22Rv1 (cell line): ENCODE data around the gene EPHA8.

ENCODE experiments used
- ZFX ChIP-seq: fragments of 450-650 bp; IDR thresholded peaks from 2 replicates; pipeline ENCODE4 v1.6.1; 2017; ENCODE audit warnings: antibody characterized with exemption, borderline replicate concordance
- TF ChIP-seq, protein P1 (sequence below): fragments of 450-650 bp; IDR thresholded peaks from 2 replicates; pipeline ENCODE4 v1.5.1; 2017; ENCODE audit warnings: mild to moderate bottlenecking

DNA sequence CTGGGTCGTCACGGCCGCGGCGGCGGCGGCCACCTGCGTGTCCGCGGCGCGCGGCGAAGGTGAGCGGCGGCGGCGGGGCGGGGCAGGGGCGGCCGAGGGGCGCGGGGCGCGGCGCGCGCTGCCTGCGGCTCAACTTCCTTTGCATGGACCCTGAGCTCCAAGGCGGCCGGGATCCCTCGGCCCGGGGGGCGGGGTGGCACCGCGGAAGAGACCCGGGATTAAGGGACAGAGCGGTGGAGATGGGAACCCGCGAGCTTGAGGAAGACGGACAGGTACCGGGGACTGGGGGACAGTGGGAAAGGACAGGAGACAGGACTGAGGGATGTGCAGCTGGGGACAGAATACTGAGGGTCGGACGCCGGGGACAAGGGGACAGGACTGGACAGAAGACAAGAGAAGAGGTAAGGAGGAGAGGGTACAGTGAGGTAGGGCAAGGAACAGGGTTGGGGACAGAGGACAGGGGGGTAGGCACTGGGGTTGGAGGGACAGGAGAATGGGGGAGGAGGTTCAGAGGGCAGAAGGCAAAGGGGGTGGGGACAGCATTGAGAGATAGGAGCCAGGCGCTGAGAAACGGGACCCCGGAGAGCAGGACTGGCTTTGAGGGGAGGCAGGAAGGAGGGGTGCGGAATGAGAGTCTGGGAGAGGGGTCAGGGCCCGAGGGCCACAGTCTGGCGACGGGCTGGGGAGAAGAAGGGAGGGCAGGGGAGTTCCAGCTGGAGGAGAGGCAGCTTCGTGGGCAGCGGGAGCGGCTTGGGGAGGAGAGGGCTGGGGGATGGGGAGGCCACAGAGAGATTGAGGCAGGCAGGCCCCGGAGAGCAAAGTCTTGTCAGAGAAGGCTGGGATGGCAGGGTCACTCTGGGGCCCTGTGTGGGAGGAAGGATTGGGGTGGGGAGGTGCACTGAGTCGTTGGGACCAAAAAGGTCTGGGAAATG lies 648 bp downstream of the EPHA8 start:
- TF ChIP-seq, protein P1, sequence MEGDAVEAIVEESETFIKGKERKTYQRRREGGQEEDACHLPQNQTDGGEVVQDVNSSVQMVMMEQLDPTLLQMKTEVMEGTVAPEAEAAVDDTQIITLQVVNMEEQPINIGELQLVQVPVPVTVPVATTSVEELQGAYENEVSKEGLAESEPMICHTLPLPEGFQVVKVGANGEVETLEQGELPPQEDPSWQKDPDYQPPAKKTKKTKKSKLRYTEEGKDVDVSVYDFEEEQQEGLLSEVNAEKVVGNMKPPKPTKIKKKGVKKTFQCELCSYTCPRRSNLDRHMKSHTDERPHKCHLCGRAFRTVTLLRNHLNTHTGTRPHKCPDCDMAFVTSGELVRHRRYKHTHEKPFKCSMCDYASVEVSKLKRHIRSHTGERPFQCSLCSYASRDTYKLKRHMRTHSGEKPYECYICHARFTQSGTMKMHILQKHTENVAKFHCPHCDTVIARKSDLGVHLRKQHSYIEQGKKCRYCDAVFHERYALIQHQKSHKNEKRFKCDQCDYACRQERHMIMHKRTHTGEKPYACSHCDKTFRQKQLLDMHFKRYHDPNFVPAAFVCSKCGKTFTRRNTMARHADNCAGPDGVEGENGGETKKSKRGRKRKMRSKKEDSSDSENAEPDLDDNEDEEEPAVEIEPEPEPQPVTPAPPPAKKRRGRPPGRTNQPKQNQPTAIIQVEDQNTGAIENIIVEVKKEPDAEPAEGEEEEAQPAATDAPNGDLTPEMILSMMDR: no peak
- TF ChIP-seq ZFX: no peak
